HepG2 (cell line): ENCODE measurements around the gene DHRS12. TPM values are rescaled to one million over a fixed set of nuclear protein-coding genes. Genes with fewer than 3 reads are reported as not detected.

Experiments used
- ATAC-seq: fragments of 200-7000 bp; cut with Tn5 transposase; 3 replicates; pipeline ENCODE4 v1.9.1; 2020; ENCODE audit warnings: mild to moderate bottlenecking, moderate library complexity
- BruUV-seq: library from RNA; stranded (reverse); fragments of 400-500 nt; replicated peaks from 2 replicates; lab custom pipeline; 2021; lab: Mats Ljungman, UMichigan
- CTCF ChIA-PET: fragments of 300-600 bp; formaldehyde crosslinking; extraction: SDS; loops from one replicate; lab custom pipeline; 2021; ENCODE audit warnings: low total read pairs, inconsistent platforms, low intra/inter-chr PET ratio; lab: Yijun Ruan, JAX
- POLR2A ChIA-PET: fragments of 350-600 bp; sonication (Branson Sonifier 250); formaldehyde crosslinking; loops from one replicate; lab custom pipeline; 2020; ENCODE audit warnings: antibody characterized with exemption, inconsistent platforms; lab: Yijun Ruan, JAX
- DNase-seq: peaks from one replicate; pipeline ENCODE4 v3.0.0-alpha.2; 2015; ENCODE audit warnings: low spot score
- FAIRE-seq: peaks from 3 replicates; lab custom pipeline; 2011; peaks lifted over from hg19 to GRCh38; lab: Jason Lieb, UNC
- H2AFZ ChIP-seq: one replicate; pipeline ENCODE4 v1.6.1; 2011; ENCODE audit warnings: low read length, inconsistent platforms
- H3K27ac ChIP-seq: fragments of 300-600 bp; 3 replicates; pipeline ENCODE4 v1.8.0; 2011; ENCODE audit warnings: mixed run types, mild to moderate bottlenecking, mixed read lengths, low read length, inconsistent platforms; ENCODE audit not compliant: insufficient read depth; ENCODE audit errors: extremely low read length
- H3K27me3 ChIP-seq, 2 experiments: fragments of 200-600 bp in 1 of 2; 2 replicates in 1 of 2; 3 replicates in 1 of 2; pipeline versions ENCODE4 v1.6.0 to v1.8.0; 2011; ENCODE audit warnings: low read length in 2 of 2, mild to moderate bottlenecking in 2 of 2, moderate library complexity in 2 of 2, inconsistent platforms in 1 of 2; ENCODE audit not compliant: insufficient read depth in 2 of 2, control insufficient read depth in 1 of 2
- H3K36me3 ChIP-seq, 2 experiments: fragments of 200-600 bp in 1 of 2; replicated peaks in 1 of 2; 2 replicates in 1 of 2; 3 replicates in 1 of 2; pipeline versions ENCODE4 v1.5.1 to v1.8.0; 2011; ENCODE audit warnings: low read length in 2 of 2, inconsistent platforms in 1 of 2; ENCODE audit not compliant: insufficient read depth in 2 of 2, control insufficient read depth in 1 of 2
- H3K4me1 ChIP-seq: 2 replicates; pipeline ENCODE4 v1.5.1; 2012; ENCODE audit warnings: low read length, inconsistent platforms; ENCODE audit not compliant: insufficient read depth
- H3K4me2 ChIP-seq: 2 replicates; pipeline ENCODE4 v1.6.0; 2011; ENCODE audit warnings: low read depth, low read length, inconsistent platforms
- H3K4me3 ChIP-seq, 3 experiments: fragments of 200-600 bp in 1 of 3; sonication (generic), shearing (Covaris generic) in 1 of 3; replicated peaks in 1 of 3; 2 replicates each; pipeline ENCODE4 v1.5.1; 2011 to 2016; ENCODE audit warnings: low read length in 3 of 3, inconsistent platforms in 2 of 3, low read depth in 2 of 3, mild to moderate bottlenecking in 2 of 3, control low read depth in 1 of 3, mixed read lengths in 1 of 3; ENCODE audit not compliant: insufficient read depth in 1 of 3
- H3K79me2 ChIP-seq: one replicate; pipeline ENCODE4 v1.6.1; 2011; ENCODE audit warnings: low read length, inconsistent platforms; ENCODE audit not compliant: insufficient read depth
- H3K9ac ChIP-seq: 2 replicates; pipeline ENCODE4 v1.6.0; 2011; ENCODE audit warnings: mild to moderate bottlenecking, low read depth, low read length, inconsistent platforms; ENCODE audit not compliant: insufficient read depth
- H3K9me3 ChIP-seq: 2 replicates; pipeline ENCODE4 v1.5.1; 2012; ENCODE audit warnings: mild to moderate bottlenecking, low read length
- H4K20me1 ChIP-seq: 2 replicates; pipeline ENCODE4 v1.6.0; 2011; ENCODE audit warnings: inconsistent platforms, mild to moderate bottlenecking, low read length, moderate library complexity; ENCODE audit not compliant: insufficient read depth
- ATM ChIP-seq: fragments of 450-650 bp; IDR thresholded peaks from 2 replicates; pipeline ENCODE4 v1.7.1; 2017; ENCODE audit warnings: mild to moderate bottlenecking, borderline replicate concordance
- HNRNPLL ChIP-seq: fragments of 200-400 bp; formaldehyde crosslinking; IDR thresholded peaks from 2 replicates; pipeline ENCODE4 v1.6.1; 2017; ENCODE audit warnings: mild to moderate bottlenecking, low read depth, low read length; ENCODE audit not compliant: poor library complexity, severe bottlenecking
- IKZF4 ChIP-seq: sonication (generic); formaldehyde crosslinking; IDR thresholded peaks from 2 replicates; pipeline ENCODE4 v1.5.1; 2020; ENCODE audit warnings: borderline replicate concordance, mild to moderate bottlenecking, low read depth, missing genetic modification reagents; ENCODE audit errors: not compliant biosample characterization
- MAFF ChIP-seq: IDR thresholded peaks from 2 replicates; pipeline ENCODE4 v1.6.1; 2011; ENCODE audit warnings: low read depth, low read length, improper control_type of control experiment
- POLR2A ChIP-seq, 2 experiments: IDR thresholded peaks; 2 replicates each; pipeline ENCODE4 v1.6.1; 2011; ENCODE audit warnings: low read depth in 2 of 2, low read length in 2 of 2, mild to moderate bottlenecking in 1 of 2, moderate library complexity in 1 of 2; ENCODE audit not compliant: insufficient read depth in 1 of 2
- RELA ChIP-seq: sonication (generic); formaldehyde crosslinking; IDR thresholded peaks from 2 replicates; pipeline ENCODE4 v1.4.0; 2020; ENCODE audit warnings: missing genetic modification reagents
- ZNF10 ChIP-seq: sonication (generic); formaldehyde crosslinking; IDR thresholded peaks from 2 replicates; pipeline ENCODE4 v1.4.0; 2020; ENCODE audit warnings: mild to moderate bottlenecking, low read depth, missing genetic modification reagents, borderline replicate concordance
- ZNF296 ChIP-seq: sonication (generic); formaldehyde crosslinking; conservative IDR thresholded peaks from 2 replicates; pipeline ENCODE4 v1.5.0; 2020; ENCODE audit warnings: mild to moderate bottlenecking, missing genetic modification reagents
- ZNF530 ChIP-seq: sonication (generic); formaldehyde crosslinking; IDR thresholded peaks from 2 replicates; pipeline ENCODE4 v1.5.0; 2020; ENCODE audit warnings: low read depth, mild to moderate bottlenecking, missing genetic modification reagents
- ZNF879 ChIP-seq: sonication (generic); formaldehyde crosslinking; IDR thresholded peaks from 2 replicates; pipeline ENCODE4 v1.8.1; 2023; ENCODE audit warnings: missing genetic modification reagents
- WGBS: methylation state at CpG from one replicate; pipeline ENCODE4 v1.1.6; 2017; ENCODE audit warnings: low lambda C conversion rate; 5-methylcytosine and 5-hydroxymethylcytosine counted together
- in situ Hi-C: cut with HindIII; loops from 2 replicates; pipeline ENCODE4 v1.10.0; 2017; ENCODE audit warnings: low pct_unique_long_range_greater_than_20kb; ENCODE audit not compliant: extremely low pct_ligation_motif_present
- intact Hi-C: fragments of 100-400 bp; cut with micrococcal nuclease; formaldehyde crosslinking; loops from one replicate; pipeline ENCODE4 v1.10.0; 2022; ENCODE audit not compliant: unreplicated experiment
- polyA plus RNA-seq, 8 experiments: library from polyadenylated mRNA; depleted of rRNA in 3 of 8; stranded (reverse) in 7 of 8; unstranded in 1 of 8; fragments of >200 nt; fragmentation: Illumina TruSeq in 4 of 8; extraction: Trizol in 4 of 8; gene quantifications; 2 replicates each; pipeline versions ENCODE4 v1.2.1 to v1.2.3, GENCODE V29; 2011 to 2016; ENCODE audit warnings: low read depth in 4 of 8, missing spikeins in 1 of 8, mixed read lengths in 1 of 8; ENCODE audit not compliant: insufficient read depth in 1 of 8
- total RNA-seq, 5 experiments: library from RNA; depleted of rRNA; stranded (reverse); fragments of >200 nt; fragmentation: Illumina TruSeq; extraction: Trizol; gene quantifications; 2 replicates each; pipeline ENCODE4 v1.2.3, GENCODE V29; 2016; ENCODE audit warnings: low read depth in 1 of 5
- TF ChIP-seq, protein P1 (sequence below): sonication (generic); formaldehyde crosslinking; IDR thresholded peaks from 2 replicates; pipeline ENCODE4 v1.4.0; 2020; ENCODE audit warnings: missing genetic modification reagents, borderline replicate concordance
- TF ChIP-seq, protein P2 (sequence below): fragments of 450-650 bp; IDR thresholded peaks from 2 replicates; pipeline ENCODE4 v1.6.1; 2017; ENCODE audit warnings: mild to moderate bottlenecking

Gene DHRS12
- total and polyA plus RNA-seq, 2 of the 13 experiments (the other 11 are each of a cell fraction or from before 2014, with no cell fraction given): 7.2 to 8.4 TPM

DNA sequence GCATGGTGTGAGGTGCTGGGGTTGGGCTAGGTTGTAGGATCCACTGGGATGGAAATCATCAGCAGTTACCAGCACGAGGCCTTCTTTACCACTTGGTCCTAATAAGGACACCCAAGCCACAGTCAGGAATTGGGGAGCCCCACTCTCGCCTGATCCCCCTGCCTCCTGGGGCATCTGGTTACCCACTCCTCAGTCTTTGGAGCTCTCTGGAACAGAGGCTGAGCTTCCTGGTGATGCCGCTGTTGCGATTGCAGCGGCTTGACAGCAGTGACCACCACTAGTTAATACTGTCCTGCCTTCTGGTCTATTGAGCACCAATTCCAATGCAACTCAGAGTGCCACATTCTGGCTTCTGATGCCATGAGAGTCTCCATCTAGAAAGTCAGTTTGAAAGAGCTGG is 27.6 kb upstream of the DHRS12 start:
- WGBS: 94% methylated on average over 3 of the region's 5 CpGs
- ChIA-PET POLR2A (no interaction called here), CTCF (no interaction called here)
- in situ Hi-C loops: no loop called here
- intact Hi-C loops: no loop called here
- no peaks in the 10 kb centered on the region for H3K9me3 ChIP-seq
- H3K9ac ChIP-seq: no peak overlapping the region
- H3K4me1 ChIP-seq: no peaks in the 10 kb centered on the region
- no peak overlapping the region for H3K4me3 ChIP-seq
- FAIRE-seq: no peak
- TF ChIP-seq IKZF4 (CRISPR knock-in tag) (no peak), ZNF879 (CRISPR knock-in tag) (no peak)
- TF ChIP-seq, protein P1, sequence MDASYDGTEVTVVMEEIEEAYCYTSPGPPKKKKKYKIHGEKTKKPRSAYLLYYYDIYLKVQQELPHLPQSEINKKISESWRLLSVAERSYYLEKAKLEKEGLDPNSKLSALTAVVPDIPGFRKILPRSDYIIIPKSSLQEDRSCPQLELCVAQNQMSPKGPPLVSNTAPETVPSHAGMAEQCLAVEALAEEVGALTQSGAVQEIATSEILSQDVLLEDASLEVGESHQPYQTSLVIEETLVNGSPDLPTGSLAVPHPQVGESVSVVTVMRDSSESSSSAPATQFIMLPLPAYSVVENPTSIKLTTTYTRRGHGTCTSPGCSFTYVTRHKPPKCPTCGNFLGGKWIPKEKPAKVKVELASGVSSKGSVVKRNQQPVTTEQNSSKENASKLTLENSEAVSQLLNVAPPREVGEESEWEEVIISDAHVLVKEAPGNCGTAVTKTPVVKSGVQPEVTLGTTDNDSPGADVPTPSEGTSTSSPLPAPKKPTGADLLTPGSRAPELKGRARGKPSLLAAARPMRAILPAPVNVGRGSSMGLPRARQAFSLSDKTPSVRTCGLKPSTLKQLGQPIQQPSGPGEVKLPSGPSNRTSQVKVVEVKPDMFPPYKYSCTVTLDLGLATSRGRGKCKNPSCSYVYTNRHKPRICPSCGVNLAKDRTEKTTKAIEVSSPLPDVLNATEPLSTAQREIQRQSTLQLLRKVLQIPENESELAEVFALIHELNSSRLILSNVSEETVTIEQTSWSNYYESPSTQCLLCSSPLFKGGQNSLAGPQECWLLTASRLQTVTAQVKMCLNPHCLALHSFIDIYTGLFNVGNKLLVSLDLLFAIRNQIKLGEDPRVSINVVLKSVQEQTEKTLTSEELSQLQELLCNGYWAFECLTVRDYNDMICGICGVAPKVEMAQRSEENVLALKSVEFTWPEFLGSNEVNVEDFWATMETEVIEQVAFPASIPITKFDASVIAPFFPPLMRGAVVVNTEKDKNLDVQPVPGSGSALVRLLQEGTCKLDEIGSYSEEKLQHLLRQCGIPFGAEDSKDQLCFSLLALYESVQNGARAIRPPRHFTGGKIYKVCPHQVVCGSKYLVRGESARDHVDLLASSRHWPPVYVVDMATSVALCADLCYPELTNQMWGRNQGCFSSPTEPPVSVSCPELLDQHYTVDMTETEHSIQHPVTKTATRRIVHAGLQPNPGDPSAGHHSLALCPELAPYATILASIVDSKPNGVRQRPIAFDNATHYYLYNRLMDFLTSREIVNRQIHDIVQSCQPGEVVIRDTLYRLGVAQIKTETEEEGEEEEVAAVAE (CRISPR knock-in tag): no peak
- no peak for DNase-seq
- H2AFZ ChIP-seq: no peak overlapping the region
- no peaks in the 10 kb centered on the region for H3K27me3 ChIP-seq
- H3K36me3 ChIP-seq: no peaks in the 10 kb centered on the region
- no peak overlapping the region for H3K4me2 ChIP-seq
- no peaks in the 10 kb centered on the region for H3K79me2 ChIP-seq
- ATAC-seq: no peak
- H3K27ac ChIP-seq: no peak overlapping the region
- BruUV-seq: no TSS peak
- no peaks in the 10 kb centered on the region for H4K20me1 ChIP-seq

DNA sequence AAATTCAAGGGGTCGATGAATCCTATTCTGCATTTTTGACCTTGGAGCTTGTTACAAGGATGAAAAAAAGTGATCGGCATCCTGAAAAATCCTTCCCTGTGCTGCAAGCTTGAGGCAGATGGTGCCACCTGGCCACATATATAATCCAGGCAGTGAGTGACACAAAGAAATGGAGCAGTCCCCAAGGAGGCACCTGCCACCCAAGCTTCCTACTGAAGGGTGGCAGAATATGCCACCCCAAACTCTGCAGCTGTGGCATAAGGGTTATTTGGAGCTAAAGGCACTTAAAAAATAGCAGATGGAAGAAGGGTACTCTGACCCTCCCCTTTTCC is 25.6 kb upstream of the DHRS12 start:
- no peaks in the 10 kb centered on the region for H3K9me3 ChIP-seq
- ATAC-seq (no peak), DNase-seq (no peak), FAIRE-seq (no peak)
- no peak overlapping the region for H3K4me2 ChIP-seq
- WGBS: 88% methylated on average over 2 of the region's 2 CpGs
- no peak overlapping the region for H2AFZ ChIP-seq
- H3K27ac ChIP-seq: no peak overlapping the region
- intact Hi-C loops: no loop called here
- in situ Hi-C loops: no loop called here
- no peaks in the 10 kb centered on the region for H3K27me3 ChIP-seq
- no peak overlapping the region for H3K9ac ChIP-seq
- H3K4me3 ChIP-seq: no peak overlapping the region
- POLR2A ChIA-PET: interaction anchor here (0.8 kb wide), 1 partner anchor 14 kb away, joined by 3 read pairs; no protein-coding TSS in a partner anchor
- no peaks in the 10 kb centered on the region for H4K20me1 ChIP-seq
- H3K36me3 ChIP-seq: no peaks in the 10 kb centered on the region
- no TSS peak for BruUV-seq
- no peaks in the 10 kb centered on the region for H3K79me2 ChIP-seq
- H3K4me1 ChIP-seq: no peaks in the 10 kb centered on the region
- CTCF ChIA-PET: no interaction called here
- TF ChIP-seq, protein P2, sequence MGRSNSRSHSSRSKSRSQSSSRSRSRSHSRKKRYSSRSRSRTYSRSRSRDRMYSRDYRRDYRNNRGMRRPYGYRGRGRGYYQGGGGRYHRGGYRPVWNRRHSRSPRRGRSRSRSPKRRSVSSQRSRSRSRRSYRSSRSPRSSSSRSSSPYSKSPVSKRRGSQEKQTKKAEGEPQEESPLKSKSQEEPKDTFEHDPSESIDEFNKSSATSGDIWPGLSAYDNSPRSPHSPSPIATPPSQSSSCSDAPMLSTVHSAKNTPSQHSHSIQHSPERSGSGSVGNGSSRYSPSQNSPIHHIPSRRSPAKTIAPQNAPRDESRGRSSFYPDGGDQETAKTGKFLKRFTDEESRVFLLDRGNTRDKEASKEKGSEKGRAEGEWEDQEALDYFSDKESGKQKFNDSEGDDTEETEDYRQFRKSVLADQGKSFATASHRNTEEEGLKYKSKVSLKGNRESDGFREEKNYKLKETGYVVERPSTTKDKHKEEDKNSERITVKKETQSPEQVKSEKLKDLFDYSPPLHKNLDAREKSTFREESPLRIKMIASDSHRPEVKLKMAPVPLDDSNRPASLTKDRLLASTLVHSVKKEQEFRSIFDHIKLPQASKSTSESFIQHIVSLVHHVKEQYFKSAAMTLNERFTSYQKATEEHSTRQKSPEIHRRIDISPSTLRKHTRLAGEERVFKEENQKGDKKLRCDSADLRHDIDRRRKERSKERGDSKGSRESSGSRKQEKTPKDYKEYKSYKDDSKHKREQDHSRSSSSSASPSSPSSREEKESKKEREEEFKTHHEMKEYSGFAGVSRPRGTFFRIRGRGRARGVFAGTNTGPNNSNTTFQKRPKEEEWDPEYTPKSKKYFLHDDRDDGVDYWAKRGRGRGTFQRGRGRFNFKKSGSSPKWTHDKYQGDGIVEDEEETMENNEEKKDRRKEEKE: no peak
- TF ChIP-seq ZNF10 (CRISPR knock-in tag) (no peak), ZNF296 (CRISPR knock-in tag) (no peak), MAFF (no peak), RELA (CRISPR knock-in tag) (no peak), ZNF530 (no peak), POLR2A (IDR thresholded peaks at IDR 0.05; ENCODE audit: insufficient read depth in 1 of 2, low read depth in 2 of 2, low read length in 2 of 2) (no peak), HNRNPLL (no peak), ATM (no peak)
